Glomerular endothelial cell (primary cell): Measurements from ENCODE around the gene METTL1. TPM values are rescaled to one million over a fixed set of nuclear protein-coding genes. Genes with fewer than 3 reads are reported as not detected.

ENCODE experiments used
- DNase-seq: peaks from one replicate; pipeline ENCODE4 v3.0.0-alpha.2; 2011; ENCODE audit warnings: low read depth, low spot score; ENCODE audit errors: extremely low read depth
- total RNA-seq: library from RNA; depleted of rRNA; stranded (reverse); fragments of >200 nt; gene quantifications from 2 replicates; pipeline ENCODE4 v1.2.3, GENCODE V29; 2015

Gene METTL1
- total RNA-seq, 1 donor from 2014 or later, result 11.3 TPM

DNA sequence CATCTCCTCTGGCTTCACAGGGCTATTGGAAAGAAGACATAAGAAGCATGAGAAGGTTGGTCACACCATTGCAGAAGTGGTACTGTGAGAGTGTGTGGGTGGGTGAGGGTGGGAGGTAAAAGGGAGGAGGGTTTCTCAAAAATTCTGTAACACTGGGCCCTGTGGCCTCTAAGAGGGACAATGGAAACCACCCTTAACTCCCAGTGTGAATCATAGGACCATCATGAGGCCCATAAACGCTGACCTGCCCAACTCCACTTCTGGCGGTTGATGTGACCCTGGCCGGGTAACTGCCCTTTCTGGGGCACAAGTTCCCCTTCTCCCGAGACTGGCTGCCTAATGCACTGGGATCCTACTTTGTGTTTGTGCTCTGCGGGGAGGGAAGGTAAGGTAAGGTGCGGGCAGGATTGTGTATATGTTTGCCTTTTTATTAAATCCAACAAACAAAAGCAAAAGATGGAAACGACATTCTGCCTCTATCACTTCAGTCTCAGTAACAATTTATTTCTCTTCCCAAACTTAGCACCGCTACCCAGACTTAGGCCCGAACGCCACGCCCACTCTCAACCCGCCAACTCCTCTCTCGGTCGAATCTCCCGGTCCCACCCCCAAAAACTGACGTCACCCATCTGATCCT lies 551 bp downstream of the METTL1 start:
- no peak for DNase-seq

DNA sequence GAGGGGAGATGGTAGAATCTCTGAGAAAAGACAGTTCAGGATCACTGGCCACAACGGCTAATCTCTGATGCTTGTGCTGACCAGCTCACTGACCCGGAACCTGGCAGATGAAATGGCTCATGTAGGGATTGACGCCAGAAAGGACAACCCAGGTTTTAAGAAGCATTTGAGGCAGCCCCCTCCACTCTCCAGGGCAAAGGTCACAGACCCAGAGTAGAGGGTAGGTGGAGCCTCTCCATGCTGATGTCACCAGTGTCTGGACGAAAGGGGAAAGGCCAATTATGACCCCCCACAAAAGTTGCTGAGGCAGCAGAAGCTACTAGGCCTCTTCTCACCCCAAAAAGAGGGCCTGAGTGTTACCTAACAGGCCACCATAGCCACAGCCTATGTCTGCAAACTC lies 1.2 kb downstream of the METTL1 start:
- no peak for DNase-seq

GRCh38 chr12:57769594-57769993 lies 2.3 kb downstream of the METTL1 start:
- DNase-seq, result no peak

- no peak for DNase-seq
Observed at GRCh38 chr12:57767876-57768275, 4.0 kb downstream of the METTL1 start.

- no peak for DNase-seq
Observed at GRCh38 chr12:57767305-57767698, 4.6 kb downstream of the METTL1 start.

- DNase-seq, result no peak
Observed at GRCh38 chr12:57766464-57767304, 5.2 kb downstream of the METTL1 start, which contains the start of gene CYP27B1. Gene CYP27B1, minus strand, starts transcription at chr12:57767078. Its CDS starts 37 bp downstream, at chr12:57767041.

- DNase-seq, result no peak
Observed at GRCh38 chr12:57765698-57766463, 6.0 kb downstream of the METTL1 start.

DNA sequence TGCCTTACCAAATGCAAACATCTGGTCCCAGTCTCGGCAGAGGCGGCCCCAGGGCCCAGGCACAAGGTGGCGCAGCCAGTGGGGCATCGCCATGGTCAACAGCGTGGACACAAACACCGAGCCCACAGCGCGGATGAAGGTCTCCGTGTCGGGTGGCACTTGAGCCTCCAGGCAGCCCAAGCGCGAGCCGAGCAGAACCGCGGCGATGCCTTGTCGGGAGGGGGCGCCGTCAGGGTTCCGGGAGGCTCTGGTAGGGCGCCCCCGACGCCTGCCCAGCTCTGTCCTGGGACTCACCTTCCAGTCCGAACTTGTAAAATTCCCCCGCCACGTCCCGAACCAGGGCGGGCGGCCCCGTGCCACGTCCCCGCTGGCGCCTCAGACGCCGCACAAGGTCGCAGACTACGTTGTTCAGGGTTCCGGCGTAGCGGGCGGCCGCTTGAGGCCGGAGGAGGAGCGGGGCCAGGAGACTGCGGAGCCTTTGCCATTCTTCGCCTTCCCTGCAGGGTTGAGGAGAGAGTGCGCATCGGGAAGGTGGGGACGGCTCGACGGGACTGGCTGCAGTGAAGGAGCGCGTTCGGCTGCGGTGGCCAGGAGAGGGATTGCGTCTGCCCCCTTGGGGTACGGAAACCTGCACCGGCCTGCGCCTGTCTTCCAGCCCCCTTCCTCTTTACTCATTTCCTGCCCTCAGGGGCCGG lies 6.8 kb downstream of the METTL1 start:
- DNase-seq, result no peak

DNA sequence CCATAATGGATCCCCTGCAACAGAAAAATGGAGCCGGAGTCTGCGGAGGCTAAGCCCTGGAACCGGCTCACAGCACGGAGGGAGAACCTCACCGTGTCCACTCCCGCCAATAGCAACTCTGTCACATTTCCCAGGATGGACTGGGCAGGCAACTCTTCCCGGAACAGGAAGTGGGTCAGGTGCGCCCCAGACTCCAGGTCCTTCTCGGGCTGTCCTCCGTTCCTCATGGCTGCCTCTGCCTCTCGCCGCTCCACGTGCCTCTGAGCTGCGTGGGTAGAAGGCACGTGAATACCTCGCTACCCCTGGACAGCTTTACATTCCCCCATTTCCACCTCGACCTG lies 7.3 kb downstream of the METTL1 start:
- no peak for DNase-seq

DNA sequence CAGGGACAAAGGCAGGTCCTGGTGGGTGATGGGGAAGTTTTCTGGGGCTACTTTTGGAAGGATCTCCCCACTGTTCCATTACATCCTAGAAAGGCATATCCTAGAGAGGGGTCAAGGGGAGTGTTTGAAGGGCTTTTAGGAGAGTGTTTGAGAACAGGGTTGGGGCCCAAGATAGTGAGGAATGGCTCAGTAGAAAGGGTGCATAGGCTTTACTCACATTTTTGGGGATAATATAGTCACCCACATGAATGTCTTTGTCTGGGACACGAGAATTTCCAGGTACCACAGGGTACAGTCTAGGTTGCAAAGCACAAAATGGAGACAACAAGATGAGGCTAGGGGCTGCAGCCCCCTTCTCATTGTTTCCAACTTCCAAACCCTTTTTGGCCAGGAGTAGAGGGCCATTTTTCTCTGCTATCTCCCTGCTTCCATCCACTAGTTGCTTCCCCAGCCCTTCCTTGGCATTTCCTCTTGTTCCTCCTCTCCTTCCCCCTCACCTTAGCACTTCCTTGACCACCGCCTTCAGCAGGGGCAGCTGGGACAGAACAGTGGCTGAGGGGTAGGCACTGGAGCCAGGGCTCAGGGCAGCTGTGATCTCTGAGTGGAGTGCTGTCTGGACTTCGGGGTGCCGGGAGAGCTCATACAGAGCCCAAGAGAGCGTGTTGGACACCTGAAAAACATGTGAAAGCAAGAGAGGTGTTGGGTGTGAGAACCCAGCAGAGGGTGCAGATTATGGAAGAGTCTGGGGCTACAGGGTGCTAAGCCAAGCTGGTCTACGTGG lies 7.8 kb downstream of the METTL1 start:
- DNase-seq, result no peak

- no peak for DNase-seq
Observed at GRCh38 chr12:57762463-57762862, 9.4 kb downstream of the METTL1 start.

DNA sequence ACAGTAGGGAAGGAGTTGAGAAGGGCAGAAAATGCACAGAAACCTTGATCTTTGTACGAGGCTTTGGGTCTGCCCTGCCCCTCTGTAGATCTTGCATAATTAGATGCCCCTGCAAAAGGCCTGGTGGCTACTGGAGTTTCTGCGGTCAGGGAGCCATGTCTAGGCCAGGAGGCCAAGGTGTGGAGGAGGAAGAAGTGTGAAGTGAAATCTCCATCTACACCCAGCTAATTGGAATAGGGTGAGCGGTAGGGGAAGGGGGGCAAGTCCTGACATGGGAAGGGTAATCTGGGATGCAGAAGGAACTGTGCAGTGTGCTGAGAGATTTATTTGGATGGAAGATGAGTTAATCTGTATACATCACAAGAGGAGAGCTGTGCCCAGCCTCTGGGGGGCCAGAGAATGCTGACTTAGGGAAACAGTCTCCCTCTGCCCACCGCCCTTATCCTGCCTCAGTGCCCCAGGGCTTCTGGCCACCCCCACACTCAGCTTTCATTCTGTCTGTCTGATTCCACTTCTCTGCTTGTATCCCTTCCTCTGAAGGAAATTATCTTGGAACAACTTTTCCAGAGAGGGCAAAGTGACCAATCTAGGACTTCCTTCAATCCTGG lies 10.4 kb downstream of the METTL1 start:
- no peak for DNase-seq

DNA sequence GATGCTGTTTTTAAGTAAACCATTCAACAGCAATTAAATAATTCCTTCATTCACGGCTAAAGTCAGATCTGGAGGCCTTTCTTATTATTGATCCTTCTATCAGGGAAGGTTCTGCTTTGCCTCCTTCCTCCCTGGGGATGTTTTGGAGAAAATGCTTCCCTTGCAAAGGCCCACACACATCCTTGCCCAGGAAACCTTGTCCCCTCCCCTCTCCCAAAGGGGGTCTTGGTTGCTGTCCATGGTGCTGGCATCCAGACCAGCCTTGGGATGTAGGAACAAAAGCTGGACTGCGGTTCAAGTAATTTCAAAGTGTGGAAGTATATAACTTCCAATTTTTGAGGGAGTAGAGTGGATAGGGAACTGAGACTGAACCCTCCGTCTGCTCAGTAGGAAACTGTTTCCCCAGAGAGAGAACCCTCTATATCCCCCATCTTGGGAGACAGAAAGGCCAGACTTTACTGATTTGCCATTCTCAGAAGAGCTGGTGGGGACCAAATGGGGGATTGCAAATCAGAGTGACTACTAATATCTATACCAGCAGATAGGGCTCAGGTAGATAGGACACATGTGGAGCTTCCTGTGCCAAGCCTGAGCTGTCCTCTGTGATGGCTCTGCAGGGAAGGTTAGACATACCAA lies 11.4 kb downstream of the METTL1 start:
- no peak for DNase-seq

DNA sequence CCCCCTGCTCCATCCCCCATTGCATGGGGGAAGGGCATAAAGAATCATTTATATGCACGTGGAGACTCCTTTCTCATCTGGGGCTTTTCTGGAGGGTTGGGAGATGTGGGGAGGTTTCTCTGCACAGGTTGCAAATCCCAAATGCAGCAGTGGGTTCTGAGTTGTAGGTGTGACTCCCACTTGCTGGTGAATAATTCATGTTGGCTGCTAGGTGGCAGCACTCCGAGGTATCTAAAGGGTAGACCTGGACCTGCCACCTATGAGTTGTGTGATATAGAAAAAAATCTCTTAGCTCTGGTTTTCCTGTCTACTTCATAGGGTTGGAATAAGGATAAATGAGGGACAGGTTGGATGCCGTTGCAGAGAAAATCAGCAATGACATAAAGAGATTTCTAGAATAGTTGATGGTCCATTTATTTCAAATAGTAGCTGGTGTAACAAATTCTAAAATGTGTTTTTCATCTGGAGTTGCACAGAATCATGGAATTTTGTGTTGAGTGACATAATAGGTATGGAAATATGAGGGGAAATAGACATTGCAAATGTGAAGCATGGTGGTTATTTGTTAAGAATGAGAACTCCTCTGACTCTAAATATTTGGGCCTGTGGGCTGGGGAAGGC lies 12.4 kb downstream of the METTL1 start:
- DNase-seq, result no peak

DNA sequence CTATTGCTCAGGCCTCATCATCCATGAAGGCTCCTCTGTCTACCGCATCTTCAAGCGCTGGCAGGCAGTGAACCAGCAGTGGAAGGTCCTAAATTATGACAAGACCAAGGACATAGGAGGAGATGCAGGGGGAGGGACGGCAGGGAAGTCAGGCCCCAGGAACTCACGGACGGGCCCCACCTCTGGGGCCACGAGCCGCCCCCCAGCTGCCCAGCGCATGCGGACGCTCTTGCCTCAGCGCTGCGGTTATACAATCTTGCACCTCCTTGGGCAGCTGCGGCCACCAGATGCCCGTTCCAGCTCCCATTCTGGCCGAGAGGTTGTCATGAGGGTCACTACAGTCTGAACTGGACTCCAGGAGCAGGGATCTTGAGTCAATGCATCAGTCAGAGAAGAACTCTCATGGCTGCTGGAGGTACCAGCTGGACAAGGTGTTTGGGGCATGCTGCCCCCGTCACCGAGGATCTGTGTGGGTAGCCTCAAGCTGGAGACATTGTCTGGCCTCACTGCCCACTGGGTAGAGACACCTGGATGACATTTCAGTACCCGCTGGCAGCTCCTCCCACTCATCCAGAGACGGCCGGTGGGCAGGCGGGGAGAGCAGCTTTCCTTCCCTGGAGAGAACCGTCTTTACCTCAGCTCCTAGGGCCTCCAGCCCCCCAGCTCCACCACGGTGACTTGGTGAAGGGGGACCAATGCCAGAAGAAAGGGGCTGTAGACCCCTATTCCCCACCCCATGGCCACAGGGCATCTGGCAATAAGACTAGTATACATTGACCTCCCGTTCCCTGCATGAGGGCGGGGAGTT lies 13.1 kb downstream of the METTL1 start:
- no peak for DNase-seq

GRCh38 chr12:57757771-57758170 lies 14.1 kb downstream of the METTL1 start:
- DNase-seq, result no peak

- no peak for DNase-seq
Observed at GRCh38 chr12:57756406-57757341, 15.2 kb downstream of the METTL1 start.
